Middle frontal gyrus (tissue), 1 donor: Measurements from ENCODE around the gene MICAL2.

Experiments
- DNase-seq: peaks from one replicate; pipeline ENCODE4 v3.0.0-alpha.2; 2015; ENCODE audit warnings: low spot score; ENCODE audit errors: extremely low spot score

Gene MICAL2

GRCh38 chr11:12285811-12286222, 175.4 kb downstream of the MICAL2 start:
- no peak for DNase-seq

- DNase-seq, result no peak
These were observed 176.2 kb downstream of the MICAL2 start for GRCh38 chr11:12286606-12287005.

- peak; percentile 22 for DNase-seq
These were observed 176.6 kb downstream of the MICAL2 start for GRCh38 chr11:12287009-12287373.

- DNase-seq, result no peak
These were observed 177.2 kb downstream of the MICAL2 start for GRCh38 chr11:12287374-12288211.

GRCh38 chr11:12288212-12288930, 178.0 kb downstream of the MICAL2 start:
- DNase-seq, result peak; percentile 72

GRCh38 chr11:12288931-12289666, 178.7 kb downstream of the MICAL2 start:
- DNase-seq, result no peak

- no peak for DNase-seq
These were observed 179.5 kb downstream of the MICAL2 start for GRCh38 chr11:12289667-12290476.

- no peak for DNase-seq
These were observed 180.1 kb downstream of the MICAL2 start for GRCh38 chr11:12290477-12290922.

GRCh38 chr11:12291313-12291712, 180.9 kb downstream of the MICAL2 start:
- DNase-seq, result no peak

GRCh38 chr11:12291766-12292165, 181.4 kb downstream of the MICAL2 start:
- DNase-seq, result no peak

- DNase-seq, result no peak
These were observed 182.4 kb downstream of the MICAL2 start for GRCh38 chr11:12292766-12293165.

- no peak for DNase-seq
These were observed 183.1 kb downstream of the MICAL2 start for GRCh38 chr11:12293486-12293885.

- DNase-seq, result no peak
These were observed 184.2 kb downstream of the MICAL2 start for GRCh38 chr11:12294613-12295012.

GRCh38 chr11:12295943-12296342, 185.6 kb downstream of the MICAL2 start:
- no peak for DNase-seq

GRCh38 chr11:12298610-12299009, 188.2 kb downstream of the MICAL2 start:
- DNase-seq, result no peak

GRCh38 chr11:12301379-12301778, 191.0 kb downstream of the MICAL2 start:
- DNase-seq, result no peak

GRCh38 chr11:12303421-12304149, 193.2 kb downstream of the MICAL2 start:
- DNase-seq, result no peak

- no peak for DNase-seq
These were observed 196.4 kb downstream of the MICAL2 start for GRCh38 chr11:12306830-12307229.

- DNase-seq, result no peak
These were observed 201.7 kb downstream of the MICAL2 start for GRCh38 chr11:12312132-12312531.
